Neuronal stem cell (in vitro differentiated cells): ENCODE measurements around the gene VBP1.
"Not testable (repeated sequence)": the region's sequence is repeated elsewhere in the genome, so short reads cannot be mapped to it uniquely, and the experiment has no call there.

Source experiments
- DNase-seq: peaks from one replicate; pipeline ENCODE4 v3.0.0-alpha.2; 2013; ENCODE audit warnings: low spot score
- H2AFZ ChIP-seq: one replicate; pipeline ENCODE4 v1.6.1; 2013; ENCODE audit warnings: mild to moderate bottlenecking, low read length, inconsistent platforms
- H2AK5ac ChIP-seq: 2 replicates; pipeline ENCODE4 v1.6.1; 2013; ENCODE audit warnings: low read depth, mild to moderate bottlenecking, inconsistent platforms, low read length, moderate library complexity, mixed read lengths
- H2BK120ac ChIP-seq: 2 replicates; pipeline ENCODE4 v1.6.1; 2013; ENCODE audit warnings: low read depth, mild to moderate bottlenecking, inconsistent platforms, low read length, moderate library complexity, mixed read lengths
- H2BK12ac ChIP-seq: one replicate; pipeline ENCODE4 v1.6.1; 2013; ENCODE audit warnings: low read length, inconsistent platforms
- H2BK15ac ChIP-seq: 2 replicates; pipeline ENCODE4 v1.6.1; 2013; ENCODE audit warnings: mild to moderate bottlenecking, low read length, inconsistent platforms, mixed read lengths
- H2BK5ac ChIP-seq: one replicate; pipeline ENCODE4 v1.6.1; 2013; ENCODE audit warnings: inconsistent platforms, mild to moderate bottlenecking, low read length, moderate library complexity
- H3K14ac ChIP-seq: one replicate; pipeline ENCODE4 v1.6.1; 2013; ENCODE audit warnings: low read length, inconsistent platforms
- H3K18ac ChIP-seq: 2 replicates; pipeline ENCODE4 v1.6.1; 2013; ENCODE audit warnings: low read length, inconsistent platforms
- H3K23ac ChIP-seq: 2 replicates; pipeline ENCODE4 v1.6.1; 2013; ENCODE audit warnings: low read depth, mild to moderate bottlenecking, mixed read lengths, low read length, inconsistent platforms; ENCODE audit not compliant: poor library complexity
- H3K27ac ChIP-seq: replicated peaks from 3 replicates; pipeline ENCODE4 v1.5.1; 2013; ENCODE audit warnings: low read length, inconsistent platforms
- H3K27me3 ChIP-seq, 3 experiments: 2 replicates each; pipeline ENCODE4 v1.6.1; 2013; ENCODE audit warnings: low read length in 3 of 3, mild to moderate bottlenecking in 2 of 3, inconsistent platforms in 1 of 3, low read depth in 1 of 3, mixed read lengths in 1 of 3, moderate library complexity in 1 of 3; ENCODE audit not compliant: control insufficient read depth in 3 of 3, insufficient read depth in 3 of 3
- H3K36me3 ChIP-seq, 2 donors: replicated peaks in 1 of 2; 2 replicates each; pipeline ENCODE4 v1.6.1; 2013; ENCODE audit warnings: low read length in 2 of 2; ENCODE audit not compliant: control insufficient read depth in 2 of 2, insufficient read depth in 2 of 2
- H3K4ac ChIP-seq: 2 replicates; pipeline ENCODE4 v1.6.1; 2013; ENCODE audit warnings: inconsistent platforms, mild to moderate bottlenecking, low read length, moderate library complexity
- H3K4me1 ChIP-seq, 2 donors: 1 replicate in 1 of 2; 2 replicates in 1 of 2; pipeline ENCODE4 v1.6.1; 2013; ENCODE audit warnings: low read length in 2 of 2, low read depth in 1 of 2; ENCODE audit not compliant: control insufficient read depth in 2 of 2, insufficient read depth in 1 of 2
- H3K4me2 ChIP-seq: one replicate; pipeline ENCODE4 v1.6.1; 2013; ENCODE audit warnings: mild to moderate bottlenecking, low read length, inconsistent platforms; ENCODE audit not compliant: insufficient read depth, poor library complexity, severe bottlenecking
- H3K4me3 ChIP-seq, 2 donors: 2 replicates each; pipeline ENCODE4 v1.5.1; 2013; ENCODE audit warnings: low read length in 2 of 2, mild to moderate bottlenecking in 2 of 2, inconsistent platforms in 1 of 2, moderate library complexity in 1 of 2
- H3K79me1 ChIP-seq: one replicate; pipeline ENCODE4 v1.6.1; 2013; ENCODE audit warnings: low read depth, mild to moderate bottlenecking, inconsistent platforms, low read length, moderate library complexity
- H3K9ac ChIP-seq: one replicate; pipeline ENCODE4 v1.6.1; 2013; ENCODE audit warnings: mild to moderate bottlenecking, low read depth, low read length, inconsistent platforms; ENCODE audit not compliant: poor library complexity
- H3K9me3 ChIP-seq, 2 donors: replicated peaks in 1 of 2; 2 replicates each; pipeline versions ENCODE3 to v1.6.1; 2013; ENCODE audit warnings: low read length in 2 of 2, mild to moderate bottlenecking in 2 of 2, inconsistent platforms in 1 of 2, low read depth in 1 of 2, mixed read lengths in 1 of 2, moderate library complexity in 1 of 2; ENCODE audit not compliant: control insufficient read depth in 2 of 2, insufficient read depth in 1 of 2
- H4K8ac ChIP-seq: one replicate; pipeline ENCODE4 v1.6.1; 2013; ENCODE audit warnings: low read depth, mild to moderate bottlenecking, inconsistent platforms, low read length, moderate library complexity
- H4K91ac ChIP-seq: one replicate; pipeline ENCODE4 v1.6.1; 2013; ENCODE audit warnings: low read length, low read depth, mild to moderate bottlenecking, inconsistent platforms; ENCODE audit not compliant: poor library complexity
- WGBS, 2 donors: extraction: QIAGEN DNeasy Blood & Tissue Kit; methylation state at CpG; one replicate each; pipeline ENCODE4 v1.1.7; 2013; ENCODE audit warnings: missing lambda C conversion rate in 2 of 2, mixed read lengths in 1 of 2; ENCODE audit not compliant: insufficient read length in 2 of 2, insufficient replicate concordance in 1 of 2; ENCODE audit errors: extremely low coverage in 2 of 2; 5-methylcytosine and 5-hydroxymethylcytosine counted together

VBP1 gene

GRCh38 chrX:155262970-155263754 is 46.9 kb downstream of the VBP1 start:
- H4K91ac ChIP-seq: no peak overlapping the region
- no peak overlapping the region for H2BK15ac ChIP-seq
- H3K4ac ChIP-seq: no peak overlapping the region
- H3K4me3 ChIP-seq: peak overlapping the region in 1 of 2 donors; percentile 60
- no peak overlapping the region for H2BK12ac ChIP-seq
- no peak for DNase-seq
- no peak overlapping the region for H3K9ac ChIP-seq
- H3K18ac ChIP-seq: no peak overlapping the region
- no CpG with 5 or more reads among the region's 5 CpGs for WGBS, 2 donors
- no peak overlapping the region for H3K4me2 ChIP-seq
- H2AFZ ChIP-seq: peak overlapping the region; percentile 92
- H3K9me3 ChIP-seq: no peaks in the 10 kb centered on the region
- H3K14ac ChIP-seq: no peak overlapping the region
- no peaks in the 10 kb centered on the region for H3K4me1 ChIP-seq
- H2AK5ac ChIP-seq: no peak overlapping the region
- H3K27me3 ChIP-seq: no peaks in the 10 kb centered on the region
- H4K8ac ChIP-seq: no peak overlapping the region
- H3K27ac ChIP-seq: no peak overlapping the region
- no peak overlapping the region for H2BK5ac ChIP-seq
- no peak overlapping the region for H3K23ac ChIP-seq
- H2BK120ac ChIP-seq: no peak overlapping the region
- H3K36me3 ChIP-seq: peaks cover 2 to 11% of the 10 kb centered on the region in 2 donors
- no peaks in the 10 kb centered on the region for H3K79me1 ChIP-seq

DNA sequence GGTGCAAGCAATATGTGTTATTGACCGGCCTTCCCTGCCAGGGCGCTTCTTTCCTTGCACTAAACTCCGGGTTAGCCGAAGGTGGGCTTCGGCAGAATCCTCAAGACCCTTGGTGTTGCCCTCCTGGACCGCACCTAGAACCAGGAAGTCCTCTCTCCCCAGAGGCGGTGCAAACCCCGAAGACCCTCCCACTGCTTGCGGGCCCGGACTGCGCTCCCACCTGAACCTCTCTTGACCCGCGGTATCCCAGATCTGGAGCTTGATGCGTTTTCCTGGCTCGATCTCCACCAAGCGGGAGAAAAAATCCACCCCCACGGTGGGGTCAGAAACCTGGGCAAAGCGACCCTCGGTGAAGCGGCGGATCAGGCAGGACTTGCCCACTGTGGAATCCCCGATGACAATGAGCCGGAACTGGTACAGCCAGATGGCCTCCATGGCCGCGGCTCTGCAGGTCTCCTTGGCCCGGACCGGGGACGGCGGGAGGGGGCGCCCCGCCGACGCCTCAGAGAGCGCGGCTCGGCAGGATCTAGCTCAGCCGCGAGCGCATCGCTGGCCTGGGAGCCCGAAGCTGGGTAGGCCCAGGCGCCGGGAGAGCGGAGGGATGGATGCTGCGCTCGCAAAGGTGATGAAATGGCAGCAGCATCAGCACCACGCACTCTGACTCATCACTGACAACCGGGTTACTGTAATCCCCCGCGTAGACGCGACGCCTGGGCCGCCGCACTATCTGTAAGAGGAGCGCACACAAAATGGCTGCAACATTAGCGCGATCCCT is 47.8 kb downstream of the VBP1 start, which contains the start of gene RAB39B:
RAB39B (minus strand) TSS at position 638 of the 775 bp plus-strand sequence; CDS start at position 435, 203 bp downstream.
- H3K9me3 ChIP-seq: no peaks in the 10 kb centered on the region
- H3K79me1 ChIP-seq: no peaks in the 10 kb centered on the region
- no peaks in the 10 kb centered on the region for H3K27me3 ChIP-seq
- H3K27ac ChIP-seq: no peak within 1 kb of the TSS
- H3K9ac ChIP-seq: peak within 1 kb of the TSS; percentile 38
- H2BK12ac ChIP-seq: no peak within 1 kb of the TSS
- peak within 1 kb of the TSS; percentile 49 for H3K4me2 ChIP-seq
- H2BK120ac ChIP-seq: no peak within 1 kb of the TSS
- no peak within 1 kb of the TSS for H2BK15ac ChIP-seq
- H3K23ac ChIP-seq: no peak within 1 kb of the TSS
- H3K14ac ChIP-seq: no peak within 1 kb of the TSS
- H3K18ac ChIP-seq: peak within 1 kb of the TSS; percentile 52
- no peak within 1 kb of the TSS for H3K4ac ChIP-seq
- H3K4me1 ChIP-seq: no peaks in the 10 kb centered on the region
- peak within 1 kb of the TSS; percentile 82 for H2BK5ac ChIP-seq
- peak; percentile 33 for DNase-seq
- peak within 1 kb of the TSS; percentile 92 for H2AFZ ChIP-seq
- WGBS, 2 donors: no CpG with 5 or more reads among the region's 58 CpGs
- H3K4me3 ChIP-seq: peak within 1 kb of the TSS; percentile 60 to 93
- no peak within 1 kb of the TSS for H2AK5ac ChIP-seq
- peaks cover 2 to 11% of the 10 kb centered on the region in 2 donors for H3K36me3 ChIP-seq
- H4K91ac ChIP-seq: no peak within 1 kb of the TSS
- no peak within 1 kb of the TSS for H4K8ac ChIP-seq

DNA sequence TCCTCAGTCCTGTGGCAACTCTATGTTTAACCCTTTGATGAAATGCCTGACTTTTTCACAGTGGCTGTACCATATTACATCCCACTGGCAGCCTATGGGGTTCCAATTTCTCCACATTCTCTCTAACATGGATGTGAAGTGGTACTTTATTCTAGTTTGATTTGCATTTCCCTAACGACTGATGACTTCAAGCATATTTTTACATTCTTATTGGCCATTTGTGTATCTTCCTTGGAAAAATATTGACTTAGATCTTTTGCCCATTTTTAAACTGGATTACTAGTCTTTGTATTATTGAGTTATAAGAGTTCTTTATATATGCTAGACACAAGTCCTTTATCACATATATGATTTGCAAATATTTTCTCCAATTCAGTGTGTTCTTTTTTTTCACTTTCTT is 50.2 kb downstream of the VBP1 start:
- Histone ChIP-seq H3K27me3 (no peaks in the 10 kb centered on the region), H2BK120ac (no peak overlapping the region), H3K36me3 (no peaks in the 10 kb centered on the region), H3K23ac (no peak overlapping the region), H2AK5ac (no peak overlapping the region), H2BK5ac (no peak overlapping the region), H4K8ac (no peak overlapping the region), H3K4me1 (no peaks in the 10 kb centered on the region), H3K27ac (no peak overlapping the region), H3K4me3 (no peak overlapping the region), H4K91ac (no peak overlapping the region), H2BK12ac (no peak overlapping the region), H3K79me1 (no peaks in the 10 kb centered on the region), H3K4ac (no peak overlapping the region), H2BK15ac (no peak overlapping the region), H3K14ac (no peak overlapping the region), H3K18ac (no peak overlapping the region), H3K4me2 (no peak overlapping the region), H3K9ac (no peak overlapping the region), H3K9me3 (no peaks in the 10 kb centered on the region), H2AFZ (no peak overlapping the region)
- no peak for DNase-seq
- no CpG with 5 or more reads among the region's 1 CpG for WGBS, 2 donors

DNA sequence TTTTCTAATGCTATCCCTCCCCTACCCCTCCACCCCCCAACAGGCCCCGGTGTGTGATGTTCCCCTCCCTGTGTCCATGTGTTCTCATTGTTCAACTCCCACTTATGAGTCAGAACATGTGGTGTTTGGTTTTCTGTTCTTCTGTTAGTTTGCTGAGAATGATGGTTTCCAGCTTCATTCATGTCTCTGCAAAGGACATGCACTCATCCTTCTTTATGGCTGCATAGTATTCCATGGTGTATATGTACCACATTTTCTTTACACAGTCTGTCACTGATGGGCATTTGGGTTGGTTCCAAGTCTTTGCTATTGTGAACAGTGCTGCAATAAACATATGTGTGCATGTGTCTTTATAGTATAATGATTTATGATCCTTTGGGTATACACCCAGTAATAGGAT is 51.7 kb downstream of the VBP1 start:
- H2BK120ac ChIP-seq, H3K36me3 ChIP-seq, H3K4ac ChIP-seq, H3K79me1 ChIP-seq, H2BK12ac ChIP-seq, H3K4me2 ChIP-seq, DNase-seq, H3K9me3 ChIP-seq, H3K14ac ChIP-seq, H3K4me1 ChIP-seq, H3K23ac ChIP-seq, H2AK5ac ChIP-seq, H3K9ac ChIP-seq, H2AFZ ChIP-seq, H4K8ac ChIP-seq, H2BK15ac ChIP-seq, H3K18ac ChIP-seq, H4K91ac ChIP-seq, H3K4me3 ChIP-seq, H3K27me3 ChIP-seq, H2BK5ac ChIP-seq, H3K27ac ChIP-seq: not testable (repeated sequence)
- WGBS, 2 donors: no CpG with 5 or more reads among the region's 1 CpG
